Stimulated activated naive CD8-positive, alpha-beta T cell treated with anti-CD3 and anti-CD28 coated beads, Interleukin-15, Interleukin-2, amounts not matched to agents 100 U/mL and 50 U/mL, for 24 hours (primary cell): ENCODE data around the gene PYGL.
"Not testable (repeated sequence)": the region's sequence is repeated elsewhere in the genome, so short reads cannot be mapped to it uniquely, and the experiment has no call there.

Experiments
- ATAC-seq: fragments of 150-1000 bp; cut with Tn5 transposase; one replicate; pipeline ENCODE4 v1.10.0; 2021
- DNase-seq: peaks from one replicate; pipeline ENCODE4 v3.0.0; 2021

PYGL gene

GRCh38 chr14:50954811-50955372 lies 10.6 kb upstream of the PYGL start:
- no peak for DNase-seq
- ATAC-seq = peak; percentile 47

- no peak for DNase-seq
- ATAC-seq = no peak
Measured at GRCh38 chr14:50953502-50953901, 9.2 kb upstream of the PYGL start.

DNA sequence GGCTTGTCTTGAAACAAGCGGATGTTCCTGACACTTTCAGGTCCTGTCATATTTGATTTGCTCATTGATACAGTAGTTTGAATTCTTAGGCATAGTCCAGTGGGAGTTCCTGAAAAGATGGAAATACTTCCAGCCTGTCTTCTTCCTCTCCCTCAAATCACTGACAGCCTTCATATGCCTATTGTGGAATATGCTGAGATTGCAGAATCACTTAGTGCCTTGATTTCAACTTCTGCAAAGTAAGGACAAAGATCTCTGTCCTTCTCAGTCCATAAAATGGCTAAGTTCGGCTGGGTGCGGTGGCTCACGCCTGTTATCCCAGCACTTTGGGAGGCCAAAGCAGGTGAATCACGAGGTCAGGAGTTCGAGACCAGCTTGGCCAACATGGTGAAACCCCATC lies 6.7 kb upstream of the PYGL start:
- ATAC-seq = no peak
- no peak for DNase-seq

DNA sequence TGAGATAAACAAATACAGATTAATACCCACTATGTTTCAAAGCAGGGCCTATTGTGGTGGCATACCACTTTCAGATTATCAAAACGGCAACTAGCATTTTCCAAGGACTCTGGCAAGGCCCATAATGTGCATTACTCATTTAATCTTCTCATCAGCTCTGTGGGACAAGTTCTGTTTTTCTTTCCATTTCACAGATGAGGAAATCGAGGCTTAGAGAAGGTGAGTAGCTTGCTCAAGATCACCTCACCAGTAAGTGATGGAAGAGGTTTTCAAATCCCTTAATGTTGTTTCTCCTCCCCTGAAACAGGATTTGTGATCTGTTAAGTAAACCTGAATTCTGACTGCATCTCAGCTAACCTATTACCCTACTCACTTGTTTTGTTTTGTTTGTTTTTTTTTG lies 3.9 kb upstream of the PYGL start:
- DNase-seq (no peak), ATAC-seq (no peak)

- ATAC-seq = no peak
- DNase-seq = no peak
Measured at GRCh38 chr14:50947446-50947845, 3.2 kb upstream of the PYGL start.

DNA sequence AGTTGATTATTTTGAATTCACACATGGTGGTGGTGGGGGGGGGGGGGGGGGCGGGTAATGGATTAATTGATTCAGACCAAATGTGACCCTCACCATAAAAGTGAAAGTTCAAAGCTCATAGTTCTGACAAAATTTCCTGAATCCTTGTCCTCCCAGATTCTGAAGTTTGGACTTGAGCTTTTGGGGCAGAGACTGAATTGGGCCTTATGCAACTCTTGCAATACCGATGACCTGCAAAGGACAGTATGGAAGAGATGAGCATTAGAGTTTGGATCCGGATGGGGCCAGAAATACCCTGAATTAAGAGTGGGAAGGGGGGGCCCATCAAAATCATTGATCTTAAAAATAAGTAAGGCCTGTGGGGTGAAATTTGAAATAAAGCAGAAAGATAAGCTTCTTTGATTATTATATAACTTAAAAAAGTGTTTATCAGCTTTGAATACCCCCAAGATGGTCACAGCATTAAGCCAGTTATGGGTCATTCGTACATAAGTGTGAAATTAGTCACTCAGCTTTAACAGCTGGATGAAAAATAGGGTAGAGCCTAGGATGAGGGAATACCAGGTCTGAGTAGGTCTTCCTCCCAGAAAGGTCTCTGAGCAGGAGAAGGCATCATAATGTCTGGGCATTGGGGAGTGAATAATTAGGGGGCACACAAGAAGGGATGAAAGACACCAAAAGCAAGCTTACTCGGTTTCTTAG lies 2.1 kb upstream of the PYGL start:
- ATAC-seq (no peak), DNase-seq (no peak)

DNA sequence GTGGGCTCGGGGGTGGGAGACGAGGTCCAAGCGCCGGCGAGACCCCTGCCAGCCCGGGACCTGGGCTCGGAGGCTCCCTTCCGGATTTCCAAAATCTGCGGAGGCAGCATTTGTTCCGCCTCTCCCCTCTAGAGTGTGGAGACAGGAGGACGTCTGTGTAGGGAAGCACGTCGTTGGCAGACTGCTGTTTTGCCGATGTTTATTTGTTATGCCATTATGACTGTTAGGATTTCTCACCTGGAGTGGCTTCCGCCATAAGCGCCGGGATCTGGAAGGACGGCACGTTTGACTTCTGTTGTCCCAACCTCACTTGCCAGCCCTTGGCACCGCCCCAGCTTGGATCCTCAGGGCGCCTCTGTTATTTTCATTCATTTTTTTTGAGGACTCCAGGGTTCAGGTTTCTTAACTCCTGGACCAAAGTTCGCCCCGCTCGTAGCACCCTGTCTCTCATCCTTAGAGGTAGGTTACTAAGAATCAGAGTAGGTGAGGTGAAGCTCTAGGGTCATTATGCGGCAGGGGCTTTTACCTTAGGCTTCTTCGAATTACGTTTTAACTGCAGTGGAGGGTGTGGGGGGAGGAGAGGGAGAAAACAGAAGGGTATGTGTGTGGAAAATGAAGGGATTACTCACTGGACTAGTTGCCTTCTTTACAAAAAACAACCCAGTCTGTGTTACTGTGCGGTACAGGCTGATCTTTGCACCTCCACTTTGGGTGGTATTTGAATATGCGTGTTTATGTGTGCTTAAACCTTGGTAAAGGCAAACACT lies 547 bp upstream of the PYGL start:
- ATAC-seq (peak; percentile 72), DNase-seq (peak; percentile 9)

DNA sequence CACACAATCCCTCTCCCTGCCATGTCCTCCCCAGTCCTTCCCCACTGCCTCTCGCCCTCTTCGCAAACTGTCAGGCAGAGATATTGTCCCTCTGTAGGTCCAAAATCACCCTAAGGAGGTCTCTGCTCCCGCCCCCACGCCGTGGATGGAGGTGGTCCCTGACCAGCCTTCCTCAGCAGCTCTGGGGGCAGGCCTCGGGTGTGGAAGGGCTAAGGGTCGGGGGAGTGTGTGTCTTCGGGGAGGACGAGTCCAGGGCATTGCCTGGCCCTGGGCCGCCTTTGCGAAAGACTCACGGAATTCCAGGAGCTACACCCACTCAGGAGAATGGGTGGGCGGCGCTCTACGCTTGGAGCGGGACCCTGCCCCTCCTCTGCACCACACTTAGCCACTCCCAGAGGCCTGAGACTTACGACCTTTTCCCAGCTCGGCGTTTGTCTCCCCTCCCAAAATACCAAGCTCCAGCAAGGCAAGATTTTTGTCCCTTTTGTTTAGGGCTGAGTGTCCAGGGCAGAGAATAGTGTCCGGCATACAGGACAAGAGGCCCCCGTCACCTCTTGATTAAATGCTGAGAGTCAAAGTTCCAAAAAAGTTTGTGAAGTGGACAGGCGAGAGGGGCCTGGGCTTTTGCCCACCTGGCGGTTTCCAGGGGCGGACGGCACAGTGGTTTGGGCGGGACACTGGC lies 881 bp downstream of the PYGL start:
- DNase-seq (peak; percentile 3), ATAC-seq (no peak)

- DNase-seq, ATAC-seq: not testable (repeated sequence)
Measured at GRCh38 chr14:50941638-50942037, 2.6 kb downstream of the PYGL start.

DNA sequence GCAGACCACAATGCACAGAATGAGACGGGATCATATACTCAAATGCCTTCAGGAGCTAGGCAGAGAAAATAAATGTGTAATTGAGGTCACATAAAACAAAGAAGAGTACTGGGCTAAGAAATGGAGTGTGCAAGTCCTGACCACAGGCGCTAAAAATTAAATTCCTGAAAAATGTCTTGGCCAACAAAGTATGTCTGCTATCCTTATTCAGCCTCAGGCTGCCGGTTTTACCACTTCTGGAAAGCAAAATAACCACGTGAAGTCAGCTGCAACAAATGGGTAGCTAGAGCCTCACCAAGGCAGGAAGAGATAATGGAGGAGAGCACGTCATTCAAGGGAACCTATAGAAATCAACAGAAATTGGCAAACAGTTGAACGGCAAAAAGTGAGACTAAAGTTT lies 3.1 kb downstream of the PYGL start:
- DNase-seq (no peak), ATAC-seq (no peak)

- DNase-seq (no peak), ATAC-seq (no peak)
Measured at GRCh38 chr14:50937800-50938199, 6.5 kb downstream of the PYGL start.

GRCh38 chr14:50937325-50937724 lies 7.0 kb downstream of the PYGL start:
- DNase-seq (no peak), ATAC-seq (no peak)

- DNase-seq = no peak
- ATAC-seq = no peak
Measured at GRCh38 chr14:50936882-50937281, 7.4 kb downstream of the PYGL start.

GRCh38 chr14:50936016-50936340 lies 8.3 kb downstream of the PYGL start:
- no peak for DNase-seq
- ATAC-seq = no peak

DNA sequence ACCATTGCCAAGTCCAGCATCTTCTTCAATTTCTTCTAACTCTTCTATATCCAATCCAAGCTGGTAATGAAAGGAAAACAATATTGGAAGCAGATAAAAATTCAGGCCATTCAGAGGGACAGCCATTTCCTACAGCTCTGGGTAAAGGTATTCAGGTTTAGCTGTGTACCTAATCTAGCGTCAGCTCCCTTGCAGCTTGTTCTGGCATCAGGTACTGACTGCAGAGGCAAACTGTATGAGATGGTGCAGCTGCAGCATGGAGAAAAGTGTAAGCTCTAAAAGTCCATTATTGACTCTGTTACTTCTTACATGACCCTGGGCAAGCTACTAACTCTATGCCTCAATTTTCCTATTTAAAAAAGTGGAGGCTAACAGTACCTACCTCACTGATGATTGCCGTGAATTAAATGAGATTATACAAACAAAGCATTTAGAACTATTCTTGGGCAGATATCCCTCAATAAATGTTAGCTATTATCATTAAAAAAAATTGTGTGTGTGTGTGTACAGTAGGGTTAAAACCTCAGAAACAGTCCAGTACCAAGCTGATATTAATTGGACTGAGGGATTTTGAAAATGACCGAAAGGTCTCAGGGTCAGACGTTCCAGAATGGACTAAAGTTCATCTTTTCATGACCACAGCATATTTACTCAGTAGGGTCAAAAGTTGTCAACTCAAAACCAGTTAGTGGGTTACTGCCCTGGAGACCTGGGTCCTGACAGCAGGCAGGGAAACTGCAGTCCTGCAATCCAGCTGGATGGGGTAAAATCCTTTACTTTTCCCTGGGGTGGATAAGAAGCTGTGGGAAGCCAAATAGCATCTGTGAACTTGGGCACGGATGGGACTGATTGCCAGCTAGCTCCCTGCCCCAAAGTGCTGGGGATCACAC lies 8.9 kb downstream of the PYGL start:
- DNase-seq (no peak), ATAC-seq (no peak)

- DNase-seq = no peak
- no peak for ATAC-seq
Measured at GRCh38 chr14:50932592-50933495, 11.4 kb downstream of the PYGL start.

DNA sequence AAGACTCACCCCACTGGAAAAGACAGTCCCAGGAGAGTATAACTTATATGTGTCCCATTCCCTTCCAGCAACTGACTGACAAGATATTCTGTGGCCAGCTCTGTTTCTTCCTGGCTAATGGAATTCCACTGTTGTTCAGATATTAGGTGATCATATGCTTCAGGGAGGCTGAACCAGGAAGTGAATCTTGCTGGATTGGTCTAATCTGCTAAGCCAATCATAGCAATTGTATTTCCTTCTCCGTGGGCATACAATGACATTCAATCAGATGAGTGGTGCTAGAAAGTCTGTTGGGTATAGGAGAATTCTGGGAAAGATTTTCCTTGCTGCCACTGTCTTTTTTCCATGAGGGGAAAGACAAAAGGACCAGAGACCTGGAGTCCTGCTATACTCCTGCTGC lies 12.1 kb downstream of the PYGL start:
- no peak for ATAC-seq

GRCh38 chr14:50931559-50931958 lies 12.7 kb downstream of the PYGL start:
- no peak for DNase-seq
- ATAC-seq = no peak

More for the DNA sequence above, 12.1 kb downstream of the PYGL start:
- no peak for DNase-seq

GRCh38 chr14:50929506-50929905 lies 14.8 kb downstream of the PYGL start:
- no peak for DNase-seq
- ATAC-seq = no peak

DNA sequence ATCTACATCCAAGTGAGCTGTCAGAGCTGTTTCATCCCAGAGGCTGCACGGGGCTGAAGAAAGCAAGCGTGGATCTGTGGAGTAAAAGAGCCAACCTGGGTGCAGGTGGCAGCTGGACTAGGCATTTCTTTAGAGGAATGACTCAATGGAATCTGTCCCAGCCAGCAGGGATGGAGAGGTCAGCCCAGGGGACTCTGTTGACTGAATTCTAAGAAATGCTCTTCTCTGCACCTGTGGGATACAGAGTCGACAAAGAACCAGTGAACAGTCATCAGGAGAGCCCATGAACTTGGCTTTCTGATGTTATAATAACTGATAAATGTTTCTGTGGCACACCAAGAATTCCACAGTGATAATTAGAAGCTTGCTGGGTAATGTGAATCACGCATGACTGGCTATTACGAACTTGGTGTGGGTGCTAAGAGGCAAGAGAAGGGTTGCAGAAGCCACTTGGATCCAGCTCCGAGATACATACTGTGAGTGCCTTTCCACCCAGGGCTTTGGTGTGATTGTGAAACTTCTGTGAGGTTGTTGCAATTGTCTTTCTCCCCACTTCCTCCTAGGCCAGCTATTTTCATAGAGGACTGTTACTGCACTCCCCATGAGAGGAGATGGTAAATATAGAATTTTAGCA lies 16.2 kb downstream of the PYGL start:
- peak; percentile 46 for ATAC-seq
- DNase-seq = no peak
